Cardiac septum (tissue), 1 donor: ENCODE measurements around the gene KCNJ18. TPM values are rescaled to one million over a fixed set of nuclear protein-coding genes. Genes with fewer than 3 reads are reported as not detected.
A peak's percentile ranks its signal among the peaks of the same experiment; 100 is the strongest.
"Not testable (repeated sequence)": the region's sequence is repeated elsewhere in the genome, so short reads cannot be mapped to it uniquely, and the experiment has no call there.

ENCODE experiments used
- DNase-seq: peaks from one replicate; pipeline ENCODE4 v3.0.0-alpha.2; 2020; ENCODE audit warnings: low spot score
- intact Hi-C: fragments of 100-400 bp; cut with DNase I; formaldehyde crosslinking; loops from one replicate; pipeline ENCODE4 v1.14.0; 2022
- long read RNA-seq: library from polyadenylated mRNA; unstranded; transcript quantifications from one replicate; pipeline ENCODE4 v2.0.0, GENCODE V29; 2021
- total RNA-seq: library from RNA; stranded (reverse); fragmentation: NEBNext Ultra II Directional; extraction: Animal tissue kit (Norgen Biotek cat#: 25700); gene quantifications from one replicate; pipeline ENCODE4 v1.2.1, GENCODE V29; 2021
- donor health status: DM: no; HTN: no; CAD: no.

Gene KCNJ18
- total RNA-seq, result not detected
- long read RNA-seq, result 0 reads

- DNase-seq, intact Hi-C loops: not testable (repeated sequence)
Measured at GRCh38 chr17:21691883-21692703, at the start of gene KCNJ18. TSS of gene KCNJ18 (plus strand) at chr17:21692523. CDS start at chr17:21702787, 10,264 bp downstream.

- DNase-seq, intact Hi-C loops: not testable (repeated sequence)
Measured at GRCh38 chr17:21648125-21648524, 44.2 kb upstream of the KCNJ18 start.

GRCh38 chr17:21650043-21650442 is 42.3 kb upstream of the KCNJ18 start:
- DNase-seq, intact Hi-C loops: not testable (repeated sequence)

- intact Hi-C loops, DNase-seq: not testable (repeated sequence)
Measured at GRCh38 chr17:21652049-21652448, 40.3 kb upstream of the KCNJ18 start.

- intact Hi-C loops, DNase-seq: not testable (repeated sequence)
Measured at GRCh38 chr17:21653211-21653610, 39.1 kb upstream of the KCNJ18 start.

GRCh38 chr17:21656518-21657309 is 35.6 kb upstream of the KCNJ18 start:
- DNase-seq, intact Hi-C loops: not testable (repeated sequence)

GRCh38 chr17:21659635-21660034 is 32.7 kb upstream of the KCNJ18 start:
- DNase-seq, intact Hi-C loops: not testable (repeated sequence)

GRCh38 chr17:21661455-21661854 is 30.9 kb upstream of the KCNJ18 start:
- intact Hi-C loops, result not testable (repeated sequence)

GRCh38 chr17:21663166-21663565 is 29.2 kb upstream of the KCNJ18 start:
- DNase-seq, intact Hi-C loops: not testable (repeated sequence)

More at GRCh38 chr17:21661455-21661854, 30.9 kb upstream of the KCNJ18 start:
- DNase-seq, result not testable (repeated sequence)

- intact Hi-C loops, DNase-seq: not testable (repeated sequence)
Measured at GRCh38 chr17:21663614-21664474, 28.5 kb upstream of the KCNJ18 start.

- intact Hi-C loops, DNase-seq: not testable (repeated sequence)
Measured at GRCh38 chr17:21665171-21665570, 27.2 kb upstream of the KCNJ18 start.

GRCh38 chr17:21665935-21666493 is 26.3 kb upstream of the KCNJ18 start:
- intact Hi-C loops, result not testable (repeated sequence)
- peak; percentile 73 for DNase-seq

- intact Hi-C loops, result not testable (repeated sequence)
- peak; percentile 74 for DNase-seq
Measured at GRCh38 chr17:21666711-21667412, 25.5 kb upstream of the KCNJ18 start.

GRCh38 chr17:21667413-21668117 is 24.8 kb upstream of the KCNJ18 start:
- intact Hi-C loops, result not testable (repeated sequence)
- peak; percentile 60 for DNase-seq

- intact Hi-C loops, DNase-seq: not testable (repeated sequence)
Measured at GRCh38 chr17:21668118-21668488, 24.2 kb upstream of the KCNJ18 start.

- intact Hi-C loops, result not testable (repeated sequence)
- peak; percentile 74 for DNase-seq
Measured at GRCh38 chr17:21668746-21669508, 23.4 kb upstream of the KCNJ18 start.
